ENCODE data around the gene UTP14A. TPM values are rescaled to one million over a fixed set of nuclear protein-coding genes. Genes with fewer than 3 reads are reported as not detected.

The UTP14A gene
- total and polyA plus RNA-seq, 2 of the 13 experiments (the other 11 are each of a cell fraction or from before 2014, with no cell fraction given): 7.4 to 19.0 TPM

DNA sequence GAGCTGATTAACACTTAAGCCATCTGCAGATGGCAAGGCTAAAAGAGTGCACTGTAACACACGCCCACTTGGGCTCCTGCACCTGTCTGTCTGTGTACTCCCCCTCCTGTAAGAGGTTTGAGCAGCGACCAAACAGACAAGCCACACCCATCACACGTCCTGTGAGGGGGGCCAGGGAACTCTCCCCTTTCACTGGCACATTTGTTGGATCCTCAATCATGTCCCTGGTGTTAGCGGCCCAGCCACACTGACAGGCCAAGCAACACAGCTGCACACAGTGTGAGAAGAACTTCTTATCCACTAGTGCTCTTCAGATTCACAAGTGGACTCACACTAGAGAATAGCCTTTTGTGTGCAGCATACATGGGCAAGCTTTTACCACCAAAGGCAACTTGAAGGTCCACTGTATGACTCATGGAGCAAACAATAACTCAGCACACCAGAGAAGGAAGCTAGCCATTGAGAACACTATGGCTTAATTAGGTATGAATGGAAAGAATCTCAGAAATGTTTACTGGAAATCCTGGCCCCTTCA is 29.1 kb upstream of the UTP14A start (continued):
- TF ChIP-seq, protein P1, sequence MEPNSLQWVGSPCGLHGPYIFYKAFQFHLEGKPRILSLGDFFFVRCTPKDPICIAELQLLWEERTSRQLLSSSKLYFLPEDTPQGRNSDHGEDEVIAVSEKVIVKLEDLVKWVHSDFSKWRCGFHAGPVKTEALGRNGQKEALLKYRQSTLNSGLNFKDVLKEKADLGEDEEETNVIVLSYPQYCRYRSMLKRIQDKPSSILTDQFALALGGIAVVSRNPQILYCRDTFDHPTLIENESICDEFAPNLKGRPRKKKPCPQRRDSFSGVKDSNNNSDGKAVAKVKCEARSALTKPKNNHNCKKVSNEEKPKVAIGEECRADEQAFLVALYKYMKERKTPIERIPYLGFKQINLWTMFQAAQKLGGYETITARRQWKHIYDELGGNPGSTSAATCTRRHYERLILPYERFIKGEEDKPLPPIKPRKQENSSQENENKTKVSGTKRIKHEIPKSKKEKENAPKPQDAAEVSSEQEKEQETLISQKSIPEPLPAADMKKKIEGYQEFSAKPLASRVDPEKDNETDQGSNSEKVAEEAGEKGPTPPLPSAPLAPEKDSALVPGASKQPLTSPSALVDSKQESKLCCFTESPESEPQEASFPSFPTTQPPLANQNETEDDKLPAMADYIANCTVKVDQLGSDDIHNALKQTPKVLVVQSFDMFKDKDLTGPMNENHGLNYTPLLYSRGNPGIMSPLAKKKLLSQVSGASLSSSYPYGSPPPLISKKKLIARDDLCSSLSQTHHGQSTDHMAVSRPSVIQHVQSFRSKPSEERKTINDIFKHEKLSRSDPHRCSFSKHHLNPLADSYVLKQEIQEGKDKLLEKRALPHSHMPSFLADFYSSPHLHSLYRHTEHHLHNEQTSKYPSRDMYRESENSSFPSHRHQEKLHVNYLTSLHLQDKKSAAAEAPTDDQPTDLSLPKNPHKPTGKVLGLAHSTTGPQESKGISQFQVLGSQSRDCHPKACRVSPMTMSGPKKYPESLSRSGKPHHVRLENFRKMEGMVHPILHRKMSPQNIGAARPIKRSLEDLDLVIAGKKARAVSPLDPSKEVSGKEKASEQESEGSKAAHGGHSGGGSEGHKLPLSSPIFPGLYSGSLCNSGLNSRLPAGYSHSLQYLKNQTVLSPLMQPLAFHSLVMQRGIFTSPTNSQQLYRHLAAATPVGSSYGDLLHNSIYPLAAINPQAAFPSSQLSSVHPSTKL (CRISPR knock-in tag; IDR thresholded peaks at IDR 0.05): peak; percentile 51
- TF ChIP-seq NCOR1 (IDR thresholded peaks at IDR 0.05; ENCODE audit: borderline replicate concordance, low read length): no peak
- TF ChIP-seq ZMYM3 (CRISPR knock-in tag; IDR thresholded peaks at IDR 0.05): no peak
- TF ChIP-seq JUND (CRISPR knock-in tag; IDR thresholded peaks at IDR 0.05): no peak
- TF ChIP-seq, protein P2, sequence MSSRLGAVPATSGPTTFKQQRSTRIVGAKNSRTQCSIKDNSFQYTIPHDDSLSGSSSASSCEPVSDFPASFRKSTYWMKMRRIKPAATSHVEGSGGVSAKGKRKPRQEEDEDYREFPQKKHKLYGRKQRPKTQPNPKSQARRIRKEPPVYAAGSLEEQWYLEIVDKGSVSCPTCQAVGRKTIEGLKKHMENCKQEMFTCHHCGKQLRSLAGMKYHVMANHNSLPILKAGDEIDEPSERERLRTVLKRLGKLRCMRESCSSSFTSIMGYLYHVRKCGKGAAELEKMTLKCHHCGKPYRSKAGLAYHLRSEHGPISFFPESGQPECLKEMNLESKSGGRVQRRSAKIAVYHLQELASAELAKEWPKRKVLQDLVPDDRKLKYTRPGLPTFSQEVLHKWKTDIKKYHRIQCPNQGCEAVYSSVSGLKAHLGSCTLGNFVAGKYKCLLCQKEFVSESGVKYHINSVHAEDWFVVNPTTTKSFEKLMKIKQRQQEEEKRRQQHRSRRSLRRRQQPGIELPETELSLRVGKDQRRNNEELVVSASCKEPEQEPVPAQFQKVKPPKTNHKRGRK (CRISPR knock-in tag; IDR thresholded peaks at IDR 0.05): no peak
- TF ChIP-seq ELF3 (CRISPR knock-in tag; IDR thresholded peaks at IDR 0.05): 0 out of 2 replicates have a peak, but pooled peaks have one; percentile 17
- no peak for TF ChIP-seq ZFYVE20 (CRISPR knock-in tag; IDR thresholded peaks at IDR 0.05; ENCODE audit: borderline replicate concordance, low read depth)
- TF ChIP-seq, protein P3, sequence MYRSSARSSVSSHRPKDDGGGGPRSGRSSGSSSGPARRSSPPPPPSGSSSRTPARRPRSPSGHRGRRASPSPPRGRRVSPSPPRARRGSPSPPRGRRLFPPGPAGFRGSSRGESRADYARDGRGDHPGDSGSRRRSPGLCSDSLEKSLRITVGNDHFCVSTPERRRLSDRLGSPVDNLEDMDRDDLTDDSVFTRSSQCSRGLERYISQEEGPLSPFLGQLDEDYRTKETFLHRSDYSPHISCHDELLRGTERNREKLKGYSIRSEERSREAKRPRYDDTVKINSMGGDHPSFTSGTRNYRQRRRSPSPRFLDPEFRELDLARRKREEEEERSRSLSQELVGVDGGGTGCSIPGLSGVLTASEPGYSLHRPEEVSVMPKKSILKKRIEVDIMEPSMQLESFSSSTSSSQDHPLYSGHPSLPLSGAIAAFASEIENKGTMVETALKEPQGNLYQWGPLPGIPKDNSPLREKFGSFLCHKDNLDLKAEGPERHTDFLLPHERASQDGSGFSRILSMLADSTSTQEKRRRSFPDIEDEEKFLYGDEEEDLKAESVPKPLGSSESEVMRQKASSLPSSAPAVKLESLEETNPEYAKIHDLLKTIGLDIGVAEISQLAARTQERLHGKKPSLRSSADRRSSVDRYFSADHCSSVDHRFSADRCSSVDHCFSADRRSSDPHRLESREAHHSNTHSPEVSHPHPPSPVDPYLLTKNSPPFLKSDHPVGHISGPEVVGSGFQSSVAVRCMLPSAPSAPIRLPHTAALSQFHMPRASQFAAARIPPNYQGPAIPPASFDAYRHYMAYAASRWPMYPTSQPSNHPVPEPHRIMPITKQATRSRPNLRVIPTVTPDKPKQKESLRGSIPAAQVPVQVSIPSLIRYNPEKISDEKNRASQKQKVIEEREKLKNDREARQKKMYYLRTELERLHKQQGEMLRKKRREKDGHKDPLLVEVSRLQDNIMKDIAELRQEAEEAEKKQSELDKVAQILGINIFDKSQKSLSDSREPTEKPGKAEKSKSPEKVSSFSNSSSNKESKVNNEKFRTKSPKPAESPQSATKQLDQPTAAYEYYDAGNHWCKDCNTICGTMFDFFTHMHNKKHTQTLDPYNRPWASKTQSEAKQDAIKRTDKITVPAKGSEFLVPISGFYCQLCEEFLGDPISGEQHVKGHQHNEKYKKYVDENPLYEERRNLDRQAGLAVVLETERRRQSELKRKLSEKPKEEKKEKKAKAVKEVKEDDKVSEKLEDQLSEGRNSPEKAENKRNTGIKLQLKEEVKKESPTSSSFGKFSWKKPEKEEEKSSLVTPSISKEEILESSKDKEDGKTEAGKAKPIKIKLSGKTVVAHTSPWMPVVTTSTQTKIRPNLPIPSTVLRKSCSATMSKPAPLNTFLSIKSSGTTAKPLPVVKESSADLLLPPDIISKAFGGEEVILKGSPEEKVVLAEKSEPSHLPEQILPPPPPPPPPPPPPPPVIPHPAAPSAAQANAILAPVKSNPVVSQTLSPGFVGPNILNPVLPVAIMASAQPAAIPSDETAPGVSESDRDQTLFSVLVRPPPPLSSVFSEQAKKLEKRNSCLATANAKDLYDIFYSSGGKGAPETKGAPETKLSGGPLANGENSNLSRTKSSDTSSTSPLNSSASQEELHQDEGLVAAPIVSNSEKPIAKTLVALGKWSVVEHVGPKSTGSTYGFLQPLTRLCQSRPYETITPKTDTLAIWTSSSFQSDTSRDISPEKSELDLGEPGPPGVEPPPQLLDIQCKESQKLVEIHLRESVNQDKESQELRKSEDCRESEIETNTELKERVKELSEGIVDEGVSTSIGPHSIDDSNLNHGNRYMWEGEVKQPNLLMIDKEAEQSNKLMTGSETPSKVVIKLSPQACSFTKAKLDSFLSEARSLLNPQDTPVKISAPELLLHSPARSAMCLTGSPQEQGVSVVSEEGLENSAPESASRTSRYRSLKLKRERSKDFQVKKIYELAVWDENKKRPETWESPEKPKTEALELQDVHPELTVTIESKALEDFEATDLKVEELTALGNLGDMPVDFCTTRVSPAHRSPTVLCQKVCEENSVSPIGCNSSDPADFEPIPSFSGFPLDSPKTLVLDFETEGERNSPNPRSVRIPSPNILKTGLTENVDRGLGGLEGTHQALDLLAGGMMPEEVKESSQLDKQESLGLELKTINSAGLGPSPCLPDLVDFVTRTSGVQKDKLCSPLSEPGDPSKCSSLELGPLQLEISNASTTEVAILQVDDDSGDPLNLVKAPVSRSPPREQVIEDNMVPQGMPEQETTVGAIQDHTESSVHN (CRISPR knock-in tag; IDR thresholded peaks at IDR 0.05): no peak
- TF ChIP-seq TMF1 (CRISPR knock-in tag; IDR thresholded peaks at IDR 0.05; ENCODE audit: low read depth): no peak
- no peak for TF ChIP-seq SOX13 (IDR thresholded peaks at IDR 0.05)
- TF ChIP-seq SOX13 (CRISPR knock-in tag; conservative IDR thresholded peaks at IDR 0.05 in 1 of 2, IDR thresholded peaks at IDR 0.05 in 1 of 2): peak in 1 of 2 experiments; percentile 16; a peak in 1 of 4 replicates
- no peak for TF ChIP-seq FOXA1 (IDR thresholded peaks at IDR 0.05)
- no peak for TF ChIP-seq FOXA1 (CRISPR knock-in tag; IDR thresholded peaks at IDR 0.05)
- peak; percentile 38; the same call in 1 of the 2 replicates for TF ChIP-seq JUNB (CRISPR knock-in tag; IDR thresholded peaks at IDR 0.05; ENCODE audit: borderline replicate concordance)
- peak; percentile 63 for TF ChIP-seq TEAD3 (CRISPR knock-in tag; optimal IDR thresholded peaks at IDR 0.05; ENCODE audit: borderline replicate concordance)

Data from HepG2 (cell line).